ENCODE data around the gene TCEA2.

The TCEA2 gene

GRCh38 chr20:64062596-64063388 is at the start of gene TCEA2:
TSS of gene TCEA2 (plus strand) at chr20:64063198. CDS start at chr20:64063313, 115 bp downstream.
- peak; percentile 94 for DNase-seq

GRCh38 chr20:64015635-64016034 is 47.4 kb upstream of the TCEA2 start:
- no peak for DNase-seq

- no peak for DNase-seq
These were observed 41.6 kb upstream of the TCEA2 start for GRCh38 chr20:64021124-64021975.

- no peak for DNase-seq
These were observed 40.2 kb upstream of the TCEA2 start for GRCh38 chr20:64022671-64023360.

GRCh38 chr20:64023361-64024140 is 39.4 kb upstream of the TCEA2 start:
- no peak for DNase-seq

GRCh38 chr20:64024141-64024990 is 38.6 kb upstream of the TCEA2 start:
- no peak for DNase-seq

- DNase-seq, result no peak
These were observed 37.7 kb upstream of the TCEA2 start for GRCh38 chr20:64025101-64025825.

- DNase-seq, result no peak
These were observed 37.1 kb upstream of the TCEA2 start for GRCh38 chr20:64025826-64026412.

- DNase-seq, result no peak
These were observed 34.9 kb upstream of the TCEA2 start for GRCh38 chr20:64027981-64028685.

GRCh38 chr20:64029293-64030117 is 33.5 kb upstream of the TCEA2 start:
- DNase-seq, result no peak

GRCh38 chr20:64030371-64031134 is 32.4 kb upstream of the TCEA2 start:
- no peak for DNase-seq

GRCh38 chr20:64031822-64032314 is 31.1 kb upstream of the TCEA2 start:
- no peak for DNase-seq

GRCh38 chr20:64032706-64033624 is 30.0 kb upstream of the TCEA2 start:
- no peak for DNase-seq

GRCh38 chr20:64033981-64034493 is 29.0 kb upstream of the TCEA2 start:
- no peak for DNase-seq

- peak; percentile 47 for DNase-seq
These were observed 27.7 kb upstream of the TCEA2 start for GRCh38 chr20:64035066-64035932.
